Cardiac fibroblast (primary cell): ENCODE measurements around the gene NLRP1.

Experiments used
- DNase-seq, 2 donors: peaks; one replicate each; pipeline versions ENCODE4 v3.0.0 to v3.0.0-alpha.2; 2010; ENCODE audit warnings: low read depth in 2 of 2
- H3K4me3 ChIP-seq, 2 donors: replicated peaks in 1 of 2; 1 replicate in 1 of 2; 2 replicates in 1 of 2; pipeline ENCODE4 v1.5.1; 2011; ENCODE audit warnings: low read depth in 2 of 2, low read length in 2 of 2, mild to moderate bottlenecking in 2 of 2, moderate library complexity in 1 of 2
- TF ChIP-seq, protein P1 (sequence below): IDR thresholded peaks from one replicate; pipeline ENCODE4 v1.5.1; 2011; ENCODE audit warnings: low read depth, mild to moderate bottlenecking, low read length, inconsistent platforms

The NLRP1 gene

DNA sequence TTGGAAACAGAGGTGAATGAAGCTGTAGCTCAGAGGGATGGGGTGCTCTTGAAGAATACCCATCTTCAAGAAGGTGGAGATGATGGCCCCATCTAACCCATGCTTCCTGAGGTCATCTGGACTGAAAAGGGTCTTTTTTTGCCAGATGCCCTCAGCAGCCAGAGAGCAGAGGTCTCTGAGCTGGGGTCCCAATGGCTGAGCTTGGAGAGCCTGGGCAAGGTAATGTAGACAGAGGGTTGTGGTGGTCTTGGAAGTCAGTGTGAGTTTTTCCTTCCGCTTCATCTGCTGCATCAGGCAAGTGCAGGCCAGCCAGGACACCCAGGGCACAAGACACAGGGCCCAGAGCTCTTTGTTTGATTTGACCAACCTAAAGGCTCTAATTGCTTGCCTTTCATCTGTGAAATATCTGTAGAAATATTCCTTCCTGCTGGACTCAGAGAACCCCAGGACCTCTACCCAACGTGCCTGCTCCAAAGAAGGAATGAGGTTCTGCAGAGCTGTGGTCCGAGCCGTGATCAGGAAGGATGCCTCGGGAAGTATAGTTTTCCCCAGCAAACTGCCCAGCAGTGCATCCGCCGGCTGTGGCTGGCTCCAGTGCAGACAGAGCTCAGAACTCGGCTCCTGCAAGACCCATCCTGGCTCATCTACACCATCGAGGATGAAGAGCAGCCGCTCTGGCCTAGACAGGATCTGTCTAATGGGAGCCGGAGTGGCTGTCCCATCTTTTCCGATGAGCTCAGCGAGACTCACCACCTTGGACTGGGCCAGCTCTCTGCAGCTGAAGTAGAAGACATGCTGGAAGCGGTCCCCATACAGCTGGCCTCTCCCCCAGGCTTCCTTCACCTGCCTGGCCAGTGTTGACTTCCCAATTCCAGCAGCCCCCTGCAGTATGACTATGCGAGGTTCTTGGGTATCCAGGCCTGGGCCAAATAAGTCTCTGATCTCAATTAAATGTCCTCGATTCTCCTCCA lies 25.2 kb downstream of the NLRP1 start:
- no peak for DNase-seq
- TF ChIP-seq, protein P1, sequence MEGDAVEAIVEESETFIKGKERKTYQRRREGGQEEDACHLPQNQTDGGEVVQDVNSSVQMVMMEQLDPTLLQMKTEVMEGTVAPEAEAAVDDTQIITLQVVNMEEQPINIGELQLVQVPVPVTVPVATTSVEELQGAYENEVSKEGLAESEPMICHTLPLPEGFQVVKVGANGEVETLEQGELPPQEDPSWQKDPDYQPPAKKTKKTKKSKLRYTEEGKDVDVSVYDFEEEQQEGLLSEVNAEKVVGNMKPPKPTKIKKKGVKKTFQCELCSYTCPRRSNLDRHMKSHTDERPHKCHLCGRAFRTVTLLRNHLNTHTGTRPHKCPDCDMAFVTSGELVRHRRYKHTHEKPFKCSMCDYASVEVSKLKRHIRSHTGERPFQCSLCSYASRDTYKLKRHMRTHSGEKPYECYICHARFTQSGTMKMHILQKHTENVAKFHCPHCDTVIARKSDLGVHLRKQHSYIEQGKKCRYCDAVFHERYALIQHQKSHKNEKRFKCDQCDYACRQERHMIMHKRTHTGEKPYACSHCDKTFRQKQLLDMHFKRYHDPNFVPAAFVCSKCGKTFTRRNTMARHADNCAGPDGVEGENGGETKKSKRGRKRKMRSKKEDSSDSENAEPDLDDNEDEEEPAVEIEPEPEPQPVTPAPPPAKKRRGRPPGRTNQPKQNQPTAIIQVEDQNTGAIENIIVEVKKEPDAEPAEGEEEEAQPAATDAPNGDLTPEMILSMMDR: no peak
- H3K4me3 ChIP-seq: no peak overlapping the region

DNA sequence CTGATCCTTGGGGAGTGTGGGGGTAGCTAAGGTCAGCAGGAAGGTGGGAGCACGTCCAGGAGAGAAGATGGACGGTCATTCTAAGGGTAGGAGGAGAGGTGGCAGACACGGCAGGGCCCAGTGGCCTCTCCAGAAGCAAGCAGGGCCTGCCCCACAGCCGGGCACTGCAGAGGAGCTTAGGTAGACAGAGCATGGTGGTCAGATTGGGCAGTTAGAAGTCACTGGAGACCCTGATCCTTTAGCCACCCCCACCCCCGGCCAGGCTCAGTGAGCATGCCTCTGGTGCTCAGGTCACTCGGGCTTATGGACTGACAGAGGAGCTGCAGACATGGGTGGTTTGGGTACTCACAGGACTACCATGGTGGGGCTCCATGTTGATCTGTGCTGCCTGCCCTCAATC lies 26.3 kb downstream of the NLRP1 start:
- H3K4me3 ChIP-seq: no peak overlapping the region
- no peak for DNase-seq
- TF ChIP-seq, protein P1: no peak

DNA sequence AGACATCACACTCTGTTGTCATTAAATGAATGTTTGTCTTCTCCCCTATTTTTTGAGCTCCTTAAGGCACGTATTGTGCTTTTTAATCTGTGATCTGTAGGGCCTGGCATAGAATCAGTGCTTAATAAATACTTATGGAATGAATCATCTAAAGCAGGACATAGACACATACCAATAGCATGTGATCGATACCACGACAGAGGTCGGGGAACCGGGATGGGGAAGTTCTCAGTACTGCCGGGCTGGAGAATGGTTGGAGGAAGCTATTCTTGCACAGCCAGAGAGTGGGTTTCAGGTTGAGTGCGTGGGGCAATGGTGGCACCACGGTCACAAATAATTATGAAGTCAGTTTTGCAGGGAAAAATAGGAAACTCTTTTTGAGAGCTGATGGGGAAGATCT lies 26.8 kb downstream of the NLRP1 start:
- peak; percentile 51 to 59 for DNase-seq
- TF ChIP-seq, protein P1: no peak

DNA sequence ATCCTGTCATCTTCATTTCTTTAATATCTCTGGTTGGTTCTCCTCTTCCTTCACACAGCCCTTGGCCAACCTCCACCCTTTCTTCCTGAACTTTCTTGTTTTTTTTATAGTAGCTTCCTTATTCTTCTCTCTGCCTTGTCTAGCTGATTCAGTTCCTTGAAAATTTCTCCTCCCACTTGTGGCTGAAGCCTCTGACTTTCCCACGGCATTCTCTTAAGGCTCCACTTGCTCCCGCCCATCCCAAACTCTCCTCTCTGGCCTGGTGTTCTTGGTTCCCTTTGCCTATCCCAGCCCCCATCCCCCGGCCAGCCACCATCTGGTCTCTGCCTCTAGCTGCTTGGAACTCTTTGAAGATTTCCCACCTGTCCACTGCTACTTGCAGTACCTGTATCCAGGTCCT lies 29.1 kb downstream of the NLRP1 start:
- no peak overlapping the region for H3K4me3 ChIP-seq
- DNase-seq: peak; percentile 38 to 76
- TF ChIP-seq, protein P1: no peak

More for the DNA sequence above, 26.8 kb downstream of the NLRP1 start:
- H3K4me3 ChIP-seq: no peak overlapping the region

DNA sequence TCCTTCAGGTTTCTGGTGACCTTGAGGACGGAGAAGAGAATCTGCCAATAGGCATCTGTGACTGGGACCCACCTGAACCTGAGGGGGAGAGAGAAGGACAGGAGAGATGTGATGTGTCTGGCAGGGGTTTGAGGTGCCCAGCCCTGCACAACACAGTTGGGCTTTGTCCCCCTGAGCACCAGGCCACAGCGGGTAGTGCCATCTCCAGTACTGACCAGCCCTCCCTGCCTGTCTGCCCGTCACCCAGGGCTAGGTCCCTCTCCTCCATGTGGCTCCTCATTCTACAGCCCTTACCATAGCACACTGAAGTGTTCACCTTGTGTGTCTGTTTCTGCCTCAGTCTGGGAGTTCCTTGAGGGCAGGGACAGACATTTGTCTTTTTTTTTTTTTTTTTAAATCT lies 30.8 kb downstream of the NLRP1 start:
- DNase-seq: no peak
- TF ChIP-seq, protein P1: no peak
- no peak overlapping the region for H3K4me3 ChIP-seq

DNA sequence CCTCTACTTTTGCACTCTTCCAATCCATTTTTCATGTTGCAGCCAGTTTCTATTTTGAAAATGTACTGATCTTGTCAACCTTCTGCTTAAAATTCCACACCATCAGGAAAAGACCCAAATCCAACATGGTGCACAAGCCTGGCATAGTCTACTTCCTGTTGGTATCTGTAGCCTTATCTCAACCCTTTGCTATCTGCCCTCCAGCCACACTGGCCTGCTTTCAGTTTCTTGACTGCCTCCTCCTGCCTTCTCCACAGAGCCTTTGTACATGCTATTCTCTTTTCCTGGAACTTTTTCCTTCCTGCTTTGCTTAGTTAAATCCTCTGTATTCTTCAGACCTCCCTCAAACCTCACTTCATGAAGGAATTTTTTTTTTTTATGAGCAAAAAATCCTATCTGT lies 31.5 kb downstream of the NLRP1 start:
- no peak for DNase-seq
- TF ChIP-seq, protein P1: no peak

More for the DNA sequence above, 31.5 kb downstream of the NLRP1 start:
- H3K4me3 ChIP-seq: no peak overlapping the region
